GM12891 (cell line): ENCODE data around the gene PEX11A.

ENCODE experiments used
- POLR2A ChIP-seq: IDR thresholded peaks from 2 replicates; pipeline ENCODE4 v1.6.1; 2011; ENCODE audit warnings: low read depth, low read length, control low read depth
- POLR2AphosphoS5 ChIP-seq: IDR thresholded peaks from 2 replicates; pipeline ENCODE4 v1.6.1; 2011; ENCODE audit warnings: low read depth, low read length, control low read depth
- SPI1 ChIP-seq: IDR thresholded peaks from 2 replicates; pipeline ENCODE4 v1.6.1; 2011; ENCODE audit warnings: low read depth, low read length, control low read depth
- TAF1 ChIP-seq: IDR thresholded peaks from 2 replicates; pipeline ENCODE4 v1.6.1; 2011; ENCODE audit warnings: low read depth, low read length, control low read depth

DNA sequence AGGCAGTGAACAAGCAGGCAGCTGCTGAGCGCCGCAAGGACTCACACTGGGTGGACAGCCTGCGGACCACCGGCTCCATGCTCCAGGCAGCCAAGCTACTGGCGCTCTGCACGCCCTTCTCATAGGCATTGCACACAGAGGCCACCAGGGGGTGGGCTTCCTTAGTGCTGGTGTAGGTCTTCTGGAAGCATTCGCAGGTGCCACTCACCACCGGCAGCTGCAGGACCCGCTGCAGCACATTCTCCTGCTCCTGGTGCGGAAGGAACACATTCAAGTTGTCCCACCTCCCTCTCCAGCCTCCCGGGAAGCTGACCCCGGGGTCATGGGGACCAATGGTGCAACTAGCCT is 17.4 kb downstream of the PEX11A start:
- TF ChIP-seq SPI1 (no peak), POLR2A (no peak), POLR2AphosphoS5 (no peak), TAF1 (no peak)
